UCSD-AML1 (cell line): ENCODE data around the gene HTR3B.
"Not testable (repeated sequence)": the region's sequence is repeated elsewhere in the genome, so short reads cannot be mapped to it uniquely, and the experiment has no call there.

Experiments used
- DNase-seq: peaks from one replicate; lab custom pipeline; 2025; ENCODE audit not compliant: unreplicated experiment; lab: John Stamatoyannopoulos, UW

The HTR3B gene

GRCh38 chr11:113904379-113905101, at the start of gene HTR3B:
Gene HTR3B, plus strand, starts transcription at chr11:113904796. Its CDS starts 138 bp downstream, at chr11:113904934.
- DNase-seq, result no peak

GRCh38 chr11:113855803-113856202, 48.8 kb upstream of the HTR3B start:
- DNase-seq, result no peak

GRCh38 chr11:113856966-113857759, 47.4 kb upstream of the HTR3B start:
- no peak for DNase-seq

GRCh38 chr11:113859665-113860064, 44.9 kb upstream of the HTR3B start:
- no peak for DNase-seq

GRCh38 chr11:113862435-113862834, 42.2 kb upstream of the HTR3B start:
- no peak for DNase-seq

- DNase-seq, result no peak
Measured at GRCh38 chr11:113864410-113864809, 40.2 kb upstream of the HTR3B start.

- no peak for DNase-seq
Measured at GRCh38 chr11:113865873-113866272, 38.7 kb upstream of the HTR3B start.

- no peak for DNase-seq
Measured at GRCh38 chr11:113867843-113868503, 36.6 kb upstream of the HTR3B start.

GRCh38 chr11:113871336-113871735, 33.3 kb upstream of the HTR3B start:
- DNase-seq, result no peak

GRCh38 chr11:113873236-113873626, 31.4 kb upstream of the HTR3B start:
- DNase-seq, result no peak

GRCh38 chr11:113874096-113874495, 30.5 kb upstream of the HTR3B start:
- DNase-seq, result no peak

GRCh38 chr11:113874581-113875233, 29.9 kb upstream of the HTR3B start:
- DNase-seq, result no peak

- DNase-seq, result peak; percentile 98
Measured at GRCh38 chr11:113875234-113876073, 29.1 kb upstream of the HTR3B start, which contains the start of gene USP28. Gene USP28, minus strand, starts transcription at chr11:113875572. Its CDS starts 71 bp downstream, at chr11:113875501.

- no peak for DNase-seq
Measured at GRCh38 chr11:113876074-113876797, 28.4 kb upstream of the HTR3B start.

- no peak for DNase-seq
Measured at GRCh38 chr11:113876798-113877669, 27.6 kb upstream of the HTR3B start.

- DNase-seq, result peak; percentile 25
Measured at GRCh38 chr11:113877670-113878055, 26.9 kb upstream of the HTR3B start.

- not testable (repeated sequence) for DNase-seq
Measured at GRCh38 chr11:113879446-113879845, 25.1 kb upstream of the HTR3B start.

GRCh38 chr11:113880971-113881370, 23.6 kb upstream of the HTR3B start:
- DNase-seq, result no peak

GRCh38 chr11:113881856-113882255, 22.7 kb upstream of the HTR3B start:
- no peak for DNase-seq
